ENCODE results near the gene ADGRD1. TPM values are rescaled to one million over a fixed set of nuclear protein-coding genes. Genes with fewer than 3 reads are reported as not detected.

The ADGRD1 gene
- total and polyA plus RNA-seq, 2 of the 8 experiments (the other 6 are each of a cell fraction or from before 2014, with no cell fraction given): 0.36 to 0.48 TPM

DNA sequence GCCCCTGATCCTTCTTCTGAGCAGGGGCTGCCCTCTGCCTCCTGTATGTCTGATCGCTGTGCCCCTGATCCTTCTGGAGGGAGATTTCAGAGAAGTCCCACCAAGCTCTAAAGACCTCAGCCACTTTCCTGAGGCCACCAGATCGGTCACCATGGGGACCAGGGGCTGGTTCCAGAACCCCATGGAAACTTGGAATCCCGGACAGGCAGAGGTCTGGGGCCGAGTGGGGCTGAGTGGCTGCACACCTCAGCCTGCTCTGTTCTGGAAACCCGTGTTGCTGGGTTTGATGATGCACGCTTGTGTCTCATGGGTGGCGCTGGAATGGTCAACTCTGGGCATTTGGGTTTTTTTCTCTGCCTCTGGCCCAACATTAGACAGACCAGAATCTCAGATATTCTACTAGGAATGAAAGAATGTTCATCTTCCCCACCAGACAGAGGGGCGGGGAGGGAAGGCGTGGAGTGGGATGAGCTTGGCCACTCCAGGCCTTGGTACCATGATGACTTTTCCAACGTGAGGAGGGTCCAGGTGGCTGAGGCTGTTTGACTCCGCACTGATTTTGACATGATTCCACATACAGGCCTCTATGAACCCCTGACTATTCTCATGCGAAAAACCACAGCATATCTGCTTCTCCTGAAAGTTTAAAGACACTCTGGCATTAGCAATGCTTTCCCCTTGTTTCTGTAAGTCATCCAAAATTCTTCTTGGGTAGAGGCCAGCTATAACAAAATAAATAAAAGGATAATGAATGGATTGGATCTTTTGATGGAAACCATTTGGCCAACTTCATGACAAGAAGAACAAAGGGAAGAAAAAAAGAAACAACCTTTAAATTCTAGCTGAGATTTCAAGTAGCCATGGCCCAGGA lies 114.5 kb downstream of the ADGRD1 start:
- no peaks in the 10 kb centered on the region for H3K79me1 ChIP-seq (ENCODE audit: low read depth, low read length)
- no peaks in the 10 kb centered on the region for H4K20me1 ChIP-seq (replicated peaks in 1 of 2; ENCODE audit: control insufficient read depth in 1 of 2, insufficient read depth in 2 of 2, low read length in 2 of 2)
- H2BK120ac ChIP-seq (replicated peaks; ENCODE audit: low read depth, low read length): no peak overlapping the region
- POLR2A ChIA-PET (ENCODE audit: partially characterized antibody): no interaction called here
- no peak overlapping the region for H2BK12ac ChIP-seq (ENCODE audit: low read depth, low read length)
- peak overlapping the region; percentile 79; the same call in 1 of the 2 replicates for H4K8ac ChIP-seq (ENCODE audit: extremely low read depth, insufficient read depth, low read length)
- no peak overlapping the region for H3K18ac ChIP-seq (ENCODE audit: extremely low read depth, low read length)
- H2BK20ac ChIP-seq (ENCODE audit: low read length): no peak overlapping the region
- no peak overlapping the region for H2BK5ac ChIP-seq (ENCODE audit: low read depth, low read length)
- H3K4ac ChIP-seq (replicated peaks; ENCODE audit: insufficient read length, low read depth, low read length): no peak overlapping the region
- no peak overlapping the region for H3K56ac ChIP-seq (replicated peaks; ENCODE audit: insufficient read length, low read depth, low read length)
- H4K91ac ChIP-seq (replicated peaks; ENCODE audit: insufficient read length, low read length): no peak overlapping the region
- no peaks in the 10 kb centered on the region for H3K79me2 ChIP-seq (ENCODE audit: control insufficient read depth in 1 of 2, insufficient read depth in 2 of 2, low read length in 2 of 2)
- H3K23me2 ChIP-seq (ENCODE audit: low read depth, low read length): no peaks in the 10 kb centered on the region
- WGBS, 2 experiments (ENCODE audit: extremely low coverage in 1 of 2, insufficient coverage in 1 of 2, insufficient read length in 1 of 2, insufficient replicate concordance in 2 of 2, low coverage in 1 of 2, low lambda C conversion rate in 2 of 2, missing lambda C conversion rate in 1 of 2): 90% methylated on average over 11 of the region's 12 CpGs; no CpG with 5 or more reads in 1 of the 2 experiments
- H3K27me3 ChIP-seq (replicated peaks in 1 of 4; ENCODE audit: control insufficient read depth in 3 of 4, extremely low read depth in 1 of 4, insufficient read depth in 3 of 4, low read length in 3 of 4): no peaks in the 10 kb centered on the region
- H3K4me3 ChIP-seq (ENCODE audit: extremely low read depth in 1 of 4, insufficient read depth in 2 of 4, low read depth in 3 of 4, low read length in 4 of 4): no peak overlapping the region
- H3K36me3 ChIP-seq (ENCODE audit: control insufficient read depth in 2 of 4, insufficient read depth in 4 of 4, low read length in 3 of 4): no peaks in the 10 kb centered on the region
- H3K9me3 ChIP-seq (ENCODE audit: insufficient read depth in 2 of 2, low read depth in 1 of 2, low read length in 1 of 2): peaks cover 3 to 4% of the 10 kb centered on the region in 2 experiments; a peak in 2 of 4 replicates
- no peak overlapping the region for H2AK5ac ChIP-seq (ENCODE audit: low read depth, low read length)
- FAIRE-seq (no peak), DNase-seq (ENCODE audit: low read depth in 1 of 2, low spot score in 2 of 2) (no peak)
- H3K27ac ChIP-seq (ENCODE audit: low read depth, low read length): no peak overlapping the region
- H3K4me1 ChIP-seq (replicated peaks in 1 of 4; ENCODE audit: control insufficient read depth in 3 of 4, insufficient read depth in 4 of 4, low read length in 3 of 4): no peaks in the 10 kb centered on the region
- no peak overlapping the region for H4K5ac ChIP-seq (ENCODE audit: insufficient read length, low read depth, low read length)
- no peak overlapping the region for H2BK15ac ChIP-seq (ENCODE audit: low read length)
- no peak overlapping the region for H3K4me2 ChIP-seq (ENCODE audit: insufficient read depth in 1 of 2, low read depth in 2 of 2, low read length in 2 of 2)
- CTCF ChIA-PET (ENCODE audit: partially characterized antibody): interaction anchor here (0.9 to 1.1 kb wide), 3 partner anchors 20 to 44 kb away, joined by 3 to 4 read pairs (median 4); no protein-coding TSS in a partner anchor
- H2AFZ ChIP-seq (ENCODE audit: low read length): no peak overlapping the region
- H3K14ac ChIP-seq (ENCODE audit: insufficient read length): no peak overlapping the region
- no peak overlapping the region for H3K9ac ChIP-seq (replicated peaks in 1 of 4; ENCODE audit: extremely low read depth in 1 of 4, low read depth in 3 of 4, low read length in 3 of 4)
- no peak overlapping the region for H3K23ac ChIP-seq (ENCODE audit: insufficient read length)
- no peak for TF ChIP-seq PHF8 (conservative IDR thresholded peaks at IDR 0.05; ENCODE audit: low read depth, low read length)
- no peak for TF ChIP-seq KDM5A (IDR thresholded peaks at IDR 0.05; ENCODE audit: low read length)
- no peak for TF ChIP-seq POU5F1 (IDR thresholded peaks at IDR 0.05; ENCODE audit: low read depth, low read length)
- no peak for TF ChIP-seq FOSL1 (IDR thresholded peaks at IDR 0.05; ENCODE audit: insufficient read depth, low read depth, low read length)
- no peak for TF ChIP-seq SP2 (IDR thresholded peaks at IDR 0.05; ENCODE audit: low read length)
- TF ChIP-seq, protein P1, sequence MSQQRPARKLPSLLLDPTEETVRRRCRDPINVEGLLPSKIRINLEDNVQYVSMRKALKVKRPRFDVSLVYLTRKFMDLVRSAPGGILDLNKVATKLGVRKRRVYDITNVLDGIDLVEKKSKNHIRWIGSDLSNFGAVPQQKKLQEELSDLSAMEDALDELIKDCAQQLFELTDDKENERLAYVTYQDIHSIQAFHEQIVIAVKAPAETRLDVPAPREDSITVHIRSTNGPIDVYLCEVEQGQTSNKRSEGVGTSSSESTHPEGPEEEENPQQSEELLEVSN (IDR thresholded peaks at IDR 0.05): no peak
- no peak for TF ChIP-seq SIRT6 (IDR thresholded peaks at IDR 0.05; ENCODE audit: low read length)
- no peak for TF ChIP-seq POLR2A (IDR thresholded peaks at IDR 0.05; ENCODE audit: control extremely low read depth in 1 of 2, low read depth in 2 of 2, low read length in 2 of 2)
- TF ChIP-seq MAX (IDR thresholded peaks at IDR 0.05): no peak
- TF ChIP-seq NANOG (IDR thresholded peaks at IDR 0.05; ENCODE audit: insufficient read depth, low read depth, low read length, poor library complexity, severe bottlenecking): no peak
- no peak for TF ChIP-seq RBBP5 (IDR thresholded peaks at IDR 0.05; ENCODE audit: borderline replicate concordance, low read depth, low read length)
- no peak for TF ChIP-seq TBP (IDR thresholded peaks at IDR 0.05; ENCODE audit: low read depth, low read length)

All from H1 (cell line).